Measurements from ENCODE around the gene HOXC5.

- TF ChIP-seq, protein P1, sequence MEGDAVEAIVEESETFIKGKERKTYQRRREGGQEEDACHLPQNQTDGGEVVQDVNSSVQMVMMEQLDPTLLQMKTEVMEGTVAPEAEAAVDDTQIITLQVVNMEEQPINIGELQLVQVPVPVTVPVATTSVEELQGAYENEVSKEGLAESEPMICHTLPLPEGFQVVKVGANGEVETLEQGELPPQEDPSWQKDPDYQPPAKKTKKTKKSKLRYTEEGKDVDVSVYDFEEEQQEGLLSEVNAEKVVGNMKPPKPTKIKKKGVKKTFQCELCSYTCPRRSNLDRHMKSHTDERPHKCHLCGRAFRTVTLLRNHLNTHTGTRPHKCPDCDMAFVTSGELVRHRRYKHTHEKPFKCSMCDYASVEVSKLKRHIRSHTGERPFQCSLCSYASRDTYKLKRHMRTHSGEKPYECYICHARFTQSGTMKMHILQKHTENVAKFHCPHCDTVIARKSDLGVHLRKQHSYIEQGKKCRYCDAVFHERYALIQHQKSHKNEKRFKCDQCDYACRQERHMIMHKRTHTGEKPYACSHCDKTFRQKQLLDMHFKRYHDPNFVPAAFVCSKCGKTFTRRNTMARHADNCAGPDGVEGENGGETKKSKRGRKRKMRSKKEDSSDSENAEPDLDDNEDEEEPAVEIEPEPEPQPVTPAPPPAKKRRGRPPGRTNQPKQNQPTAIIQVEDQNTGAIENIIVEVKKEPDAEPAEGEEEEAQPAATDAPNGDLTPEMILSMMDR (IDR thresholded peaks at IDR 0.05 in 2 of 3, conservative IDR thresholded peaks at IDR 0.05 in 1 of 3; ENCODE audit: borderline replicate concordance in 1 of 3, insufficient read depth in 1 of 3, low read depth in 2 of 3, low read length in 2 of 3): no peak
- TF ChIP-seq EZH2phosphoT487 (IDR thresholded peaks at IDR 0.05; ENCODE audit: borderline replicate concordance) (no peak), EZH2 (IDR thresholded peaks at IDR 0.05) (no peak), POLR2A (IDR thresholded peaks at IDR 0.05; ENCODE audit: borderline replicate concordance, extremely low read depth, insufficient read depth, insufficient read length) (no peak), ZFX (IDR thresholded peaks at IDR 0.05) (no peak)
Observed at GRCh38 chr12:54027442-54027786, 5.4 kb upstream of the HOXC5 start.

All from HCT116 (cell line).